ENCODE data around the gene EIF3A. TPM values are rescaled to one million over a fixed set of nuclear protein-coding genes. Genes with fewer than 3 reads are reported as not detected.

EIF3A gene, protein sequence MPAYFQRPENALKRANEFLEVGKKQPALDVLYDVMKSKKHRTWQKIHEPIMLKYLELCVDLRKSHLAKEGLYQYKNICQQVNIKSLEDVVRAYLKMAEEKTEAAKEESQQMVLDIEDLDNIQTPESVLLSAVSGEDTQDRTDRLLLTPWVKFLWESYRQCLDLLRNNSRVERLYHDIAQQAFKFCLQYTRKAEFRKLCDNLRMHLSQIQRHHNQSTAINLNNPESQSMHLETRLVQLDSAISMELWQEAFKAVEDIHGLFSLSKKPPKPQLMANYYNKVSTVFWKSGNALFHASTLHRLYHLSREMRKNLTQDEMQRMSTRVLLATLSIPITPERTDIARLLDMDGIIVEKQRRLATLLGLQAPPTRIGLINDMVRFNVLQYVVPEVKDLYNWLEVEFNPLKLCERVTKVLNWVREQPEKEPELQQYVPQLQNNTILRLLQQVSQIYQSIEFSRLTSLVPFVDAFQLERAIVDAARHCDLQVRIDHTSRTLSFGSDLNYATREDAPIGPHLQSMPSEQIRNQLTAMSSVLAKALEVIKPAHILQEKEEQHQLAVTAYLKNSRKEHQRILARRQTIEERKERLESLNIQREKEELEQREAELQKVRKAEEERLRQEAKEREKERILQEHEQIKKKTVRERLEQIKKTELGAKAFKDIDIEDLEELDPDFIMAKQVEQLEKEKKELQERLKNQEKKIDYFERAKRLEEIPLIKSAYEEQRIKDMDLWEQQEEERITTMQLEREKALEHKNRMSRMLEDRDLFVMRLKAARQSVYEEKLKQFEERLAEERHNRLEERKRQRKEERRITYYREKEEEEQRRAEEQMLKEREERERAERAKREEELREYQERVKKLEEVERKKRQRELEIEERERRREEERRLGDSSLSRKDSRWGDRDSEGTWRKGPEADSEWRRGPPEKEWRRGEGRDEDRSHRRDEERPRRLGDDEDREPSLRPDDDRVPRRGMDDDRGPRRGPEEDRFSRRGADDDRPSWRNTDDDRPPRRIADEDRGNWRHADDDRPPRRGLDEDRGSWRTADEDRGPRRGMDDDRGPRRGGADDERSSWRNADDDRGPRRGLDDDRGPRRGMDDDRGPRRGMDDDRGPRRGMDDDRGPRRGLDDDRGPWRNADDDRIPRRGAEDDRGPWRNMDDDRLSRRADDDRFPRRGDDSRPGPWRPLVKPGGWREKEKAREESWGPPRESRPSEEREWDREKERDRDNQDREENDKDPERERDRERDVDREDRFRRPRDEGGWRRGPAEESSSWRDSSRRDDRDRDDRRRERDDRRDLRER (N-terminal part only)
- total RNA-seq (2022; extraction: Qiagen RNA extraction), result 128 to 177 TPM (median 166 TPM) in 5 replicates

DNA sequence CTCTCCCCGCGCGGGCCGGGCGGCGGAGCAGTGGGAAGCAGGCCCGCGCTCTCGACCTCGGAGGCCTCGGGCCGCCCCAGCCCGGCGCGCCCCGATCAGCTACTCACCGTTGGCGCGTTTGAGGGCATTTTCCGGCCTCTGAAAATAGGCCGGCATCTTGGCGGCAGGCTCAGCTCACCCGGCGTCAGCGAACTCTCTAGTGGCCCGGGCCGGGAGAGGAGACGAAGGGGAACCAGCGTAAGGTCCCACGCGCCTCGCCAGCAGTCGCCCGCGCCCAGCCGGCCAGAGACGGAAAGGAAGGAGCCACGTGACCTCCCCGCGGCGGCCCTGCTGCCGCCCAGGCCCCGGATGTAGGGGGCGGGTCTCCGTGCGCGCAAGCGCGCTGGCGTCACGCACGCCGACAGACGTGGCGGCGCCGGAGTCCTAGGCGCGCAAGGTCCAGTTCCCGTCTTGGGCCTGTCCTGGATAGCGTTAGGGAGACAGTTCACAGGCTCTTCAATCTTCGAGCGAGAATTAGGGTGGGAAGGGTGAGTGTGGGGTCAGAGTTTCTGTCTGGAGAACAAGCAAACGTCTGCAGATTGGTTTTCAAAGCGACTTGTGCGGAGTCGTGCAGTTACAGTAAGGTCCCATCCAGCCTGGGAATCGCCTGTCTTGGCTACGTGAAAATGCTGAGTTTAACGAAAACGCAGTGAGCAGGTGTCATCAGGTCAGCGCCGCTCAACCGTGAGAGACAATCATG is at the start of gene EIF3A:
Gene EIF3A, minus strand, starts transcription at position 297 of the 739 bp plus-strand sequence. Its CDS starts 141 bp downstream, at position 156.

DNA sequence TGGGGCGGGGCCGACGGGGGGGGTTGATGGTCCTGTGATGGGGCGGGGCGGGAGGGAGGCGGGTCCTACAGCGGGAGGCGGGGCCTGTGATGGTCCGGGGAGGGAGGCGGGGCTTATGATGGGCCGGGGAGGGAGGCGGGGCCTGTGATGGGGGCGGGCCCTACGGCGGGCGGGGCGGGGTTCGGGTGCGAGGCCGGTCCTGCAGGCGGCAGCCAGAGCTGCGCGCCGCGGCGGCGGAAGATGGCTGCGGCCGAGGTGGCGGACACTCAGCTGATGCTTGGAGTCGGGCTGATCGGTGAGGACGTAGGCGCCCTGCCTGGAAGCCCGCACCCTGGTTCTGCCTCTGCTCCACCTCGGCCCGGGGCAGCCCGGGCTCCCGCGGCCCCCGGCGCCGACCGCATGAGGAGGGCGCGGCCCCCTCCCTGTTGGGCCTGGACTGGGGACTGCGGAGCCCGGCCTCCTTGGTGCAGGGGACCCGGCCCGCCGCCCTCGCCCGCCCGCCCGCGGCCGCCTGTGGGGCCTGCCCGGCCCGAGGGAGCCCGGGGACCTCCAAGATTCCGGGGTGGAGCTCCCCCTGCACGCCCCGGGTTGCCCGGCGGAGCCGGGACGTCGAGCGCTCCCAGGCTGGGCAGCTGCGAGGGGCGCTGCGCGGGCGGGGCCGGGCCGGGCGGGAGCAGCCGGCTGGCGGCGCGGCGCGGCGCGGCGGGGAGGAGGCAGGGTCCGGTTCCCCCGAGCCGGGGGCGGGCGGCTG is 23.5 kb upstream of the EIF3A start, which contains the start of gene DENND10:
Gene DENND10, plus strand, starts transcription at position 211 of the 751 bp plus-strand sequence. Its CDS starts 30 bp downstream, at position 241.

DNA sequence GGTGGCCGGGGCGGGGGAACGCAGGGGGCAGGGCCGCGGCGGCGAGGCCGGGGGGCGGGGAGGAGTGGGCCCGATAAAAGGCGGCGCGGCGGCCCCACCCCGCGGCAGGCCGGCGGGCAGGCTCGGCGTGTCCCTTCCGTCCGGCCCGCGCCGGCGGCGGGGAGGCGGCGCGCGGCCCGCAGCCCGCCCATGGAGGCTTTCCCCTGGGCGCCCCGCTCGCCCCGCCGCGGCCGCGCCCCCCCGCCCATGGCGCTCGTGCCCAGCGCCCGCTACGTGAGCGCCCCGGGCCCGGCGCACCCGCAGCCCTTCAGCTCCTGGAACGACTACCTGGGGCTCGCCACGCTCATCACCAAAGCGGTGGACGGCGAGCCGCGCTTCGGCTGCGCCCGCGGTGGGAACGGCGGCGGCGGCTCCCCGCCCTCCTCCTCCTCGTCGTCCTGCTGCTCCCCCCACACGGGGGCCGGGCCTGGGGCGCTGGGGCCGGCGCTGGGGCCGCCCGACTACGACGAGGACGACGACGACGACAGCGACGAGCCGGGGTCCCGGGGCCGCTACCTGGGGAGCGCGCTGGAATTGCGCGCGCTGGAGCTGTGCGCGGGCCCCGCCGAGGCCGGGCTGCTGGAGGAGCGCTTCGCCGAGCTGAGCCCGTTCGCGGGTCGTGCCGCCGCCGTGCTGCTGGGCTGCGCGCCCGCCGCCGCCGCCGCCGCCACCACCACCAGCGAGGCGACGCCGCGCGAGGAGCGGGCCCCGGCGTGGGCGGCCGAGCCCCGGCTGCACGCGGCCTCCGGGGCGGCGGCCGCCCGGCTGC is 50.8 kb downstream of the EIF3A start, which contains the start of gene NANOS1:
Gene NANOS1, plus strand, starts transcription at position 102 of the 808 bp plus-strand sequence. Its CDS starts 88 bp downstream, at position 190.

Other genes with a start within 250 kb of the EIF3A start
- 2.4 to 3.6 TPM (median 3.4 TPM) in 5 replicates for gene NANOS1, start 51.1 kb downstream of the EIF3A start, total RNA-seq (2022; extraction: Qiagen RNA extraction)
- 48.6 to 55.1 TPM (median 53.7 TPM) in 5 replicates for gene DENND10, start 23.3 kb upstream of the EIF3A start, total RNA-seq (2022; extraction: Qiagen RNA extraction)
- gene SFXN4, start 84.9 kb upstream of the EIF3A start, total RNA-seq (2022; extraction: Qiagen RNA extraction), result 41.2 to 45.0 TPM (median 44.2 TPM) in 5 replicates
- 247 to 292 TPM (median 279 TPM) in 5 replicates for gene PRDX3, start 98.0 kb upstream of the EIF3A start, total RNA-seq (2022; extraction: Qiagen RNA extraction)
- gene GRK5, start 126.8 kb upstream of the EIF3A start, total RNA-seq (2022; extraction: Qiagen RNA extraction), result 8.3 to 11.5 TPM (median 10.6 TPM) in 5 replicates

All from A549 treated with dexamethasone at 1 μM for 4 hours (cell line).